GM12872 (cell line): ENCODE measurements around the gene CRYBG2.

Source experiments
- TF ChIP-seq, protein P1 (sequence below): IDR thresholded peaks from 3 replicates; pipeline ENCODE4 v1.5.1; 2011; ENCODE audit warnings: low read depth, mild to moderate bottlenecking, low read length, moderate library complexity; ENCODE audit not compliant: insufficient read depth

The CRYBG2 gene

DNA sequence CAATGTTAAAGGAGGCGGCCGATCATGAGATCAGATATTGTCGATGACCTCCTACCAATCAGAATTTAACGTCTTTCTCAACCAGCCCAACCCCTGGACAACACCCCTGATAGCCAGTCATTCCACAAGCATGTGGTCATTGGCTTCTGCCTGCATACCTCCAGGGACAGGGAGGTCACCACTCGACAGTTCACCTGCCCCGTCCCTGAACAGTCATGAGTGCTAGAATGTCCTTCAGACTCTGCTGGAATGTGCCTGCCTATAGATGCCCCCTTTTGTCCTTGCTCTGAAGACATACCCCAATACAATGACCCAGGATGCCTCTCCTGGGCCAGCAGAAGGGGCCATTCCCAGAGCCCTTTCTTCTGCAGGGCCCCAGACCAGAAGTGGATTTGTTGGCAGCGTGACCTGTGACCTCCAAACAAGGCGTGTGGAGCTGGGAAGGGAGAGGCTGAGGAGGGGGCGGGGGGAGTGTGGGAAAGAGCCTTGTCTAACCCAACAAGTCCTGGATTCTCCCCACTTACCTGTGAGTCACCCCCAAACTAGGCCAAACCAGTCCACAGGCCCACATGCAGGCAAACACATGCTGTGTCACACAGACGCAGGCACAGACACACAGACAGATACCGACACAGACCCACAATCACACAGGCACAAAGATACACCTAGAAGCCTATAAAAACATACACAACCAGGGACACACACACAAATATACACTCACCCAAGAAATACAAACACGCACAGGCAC, 2.2 kb downstream of the CRYBG2 start:
- TF ChIP-seq, protein P1, sequence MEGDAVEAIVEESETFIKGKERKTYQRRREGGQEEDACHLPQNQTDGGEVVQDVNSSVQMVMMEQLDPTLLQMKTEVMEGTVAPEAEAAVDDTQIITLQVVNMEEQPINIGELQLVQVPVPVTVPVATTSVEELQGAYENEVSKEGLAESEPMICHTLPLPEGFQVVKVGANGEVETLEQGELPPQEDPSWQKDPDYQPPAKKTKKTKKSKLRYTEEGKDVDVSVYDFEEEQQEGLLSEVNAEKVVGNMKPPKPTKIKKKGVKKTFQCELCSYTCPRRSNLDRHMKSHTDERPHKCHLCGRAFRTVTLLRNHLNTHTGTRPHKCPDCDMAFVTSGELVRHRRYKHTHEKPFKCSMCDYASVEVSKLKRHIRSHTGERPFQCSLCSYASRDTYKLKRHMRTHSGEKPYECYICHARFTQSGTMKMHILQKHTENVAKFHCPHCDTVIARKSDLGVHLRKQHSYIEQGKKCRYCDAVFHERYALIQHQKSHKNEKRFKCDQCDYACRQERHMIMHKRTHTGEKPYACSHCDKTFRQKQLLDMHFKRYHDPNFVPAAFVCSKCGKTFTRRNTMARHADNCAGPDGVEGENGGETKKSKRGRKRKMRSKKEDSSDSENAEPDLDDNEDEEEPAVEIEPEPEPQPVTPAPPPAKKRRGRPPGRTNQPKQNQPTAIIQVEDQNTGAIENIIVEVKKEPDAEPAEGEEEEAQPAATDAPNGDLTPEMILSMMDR: no peak

DNA sequence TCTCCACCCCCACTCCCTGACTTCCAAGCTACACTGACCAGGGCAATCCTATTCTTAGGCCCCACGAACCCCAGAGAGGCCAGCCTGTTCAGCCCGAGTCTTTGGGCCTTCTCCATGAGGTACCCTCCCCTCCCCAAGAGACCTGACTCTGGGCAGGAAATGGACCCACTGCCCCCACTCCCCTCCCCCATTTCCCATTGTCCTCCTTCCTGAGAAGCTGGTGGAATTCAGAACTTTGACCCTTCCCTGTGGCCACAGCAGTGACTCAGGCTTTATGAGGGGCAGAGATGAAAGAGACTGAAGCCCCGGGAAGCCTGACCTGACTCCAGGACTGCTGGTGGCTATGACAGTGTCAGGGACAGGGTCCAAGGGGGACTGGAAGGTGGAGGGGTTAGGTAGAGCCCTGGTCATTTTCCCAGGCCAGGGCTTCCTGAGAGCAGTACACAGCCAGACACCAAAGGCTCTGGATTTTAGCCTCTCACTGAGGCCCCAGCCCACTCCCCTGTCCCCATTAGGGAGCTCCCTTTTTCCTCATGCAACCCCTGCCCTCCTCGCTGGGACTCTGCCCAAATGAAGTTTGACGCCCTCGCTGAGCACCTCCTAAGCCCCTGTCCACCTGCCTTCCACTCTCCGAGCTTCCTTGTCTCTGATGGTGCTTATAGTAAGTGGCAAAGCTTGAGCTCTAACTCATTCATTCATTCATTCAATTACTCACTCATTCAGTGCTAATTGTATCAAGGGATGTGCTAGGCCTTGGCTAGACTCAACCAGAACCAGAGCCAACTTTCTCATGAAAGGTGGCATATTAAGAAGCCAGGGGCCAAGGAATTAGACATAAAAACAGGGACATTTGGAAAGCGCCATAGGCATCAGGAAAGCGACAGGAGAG, 3.0 kb downstream of the CRYBG2 start:
- TF ChIP-seq, protein P1: no peak

DNA sequence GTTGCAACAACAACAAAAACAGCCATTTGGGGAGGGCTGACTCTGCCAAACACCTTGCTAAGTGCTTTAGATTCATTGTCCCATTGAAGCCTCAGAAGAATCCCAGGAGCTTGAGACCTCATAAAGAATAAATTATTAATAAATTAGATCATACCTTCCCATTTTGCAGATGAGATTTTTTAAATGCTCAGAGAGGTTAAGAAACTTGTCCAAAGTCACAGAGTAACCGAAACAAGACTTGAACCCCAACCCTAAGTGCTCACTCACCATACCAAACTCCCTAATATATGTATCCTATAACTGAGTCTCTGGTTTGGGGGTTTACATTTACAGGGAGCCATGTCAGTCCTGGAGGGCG, 3.6 kb downstream of the CRYBG2 start:
- TF ChIP-seq, protein P1: no peak

DNA sequence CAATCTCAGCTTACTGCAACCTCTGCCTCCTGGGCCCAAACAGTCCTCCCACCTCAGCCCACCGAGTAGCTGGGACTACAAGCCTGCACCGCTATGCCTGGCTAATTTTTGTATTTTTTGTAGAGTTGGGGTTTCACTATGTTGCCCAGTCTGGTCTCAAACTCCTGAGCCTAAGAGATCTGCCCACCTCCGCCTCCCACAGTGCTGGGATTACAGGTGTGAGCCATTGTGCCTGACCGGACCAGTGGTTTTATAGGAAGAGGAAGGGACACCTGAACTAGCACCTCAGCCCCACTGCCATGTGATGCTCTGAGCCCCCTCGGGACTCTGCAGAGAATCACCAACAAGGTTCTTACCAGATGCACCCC, 4.1 kb downstream of the CRYBG2 start:
- TF ChIP-seq, protein P1: no peak

DNA sequence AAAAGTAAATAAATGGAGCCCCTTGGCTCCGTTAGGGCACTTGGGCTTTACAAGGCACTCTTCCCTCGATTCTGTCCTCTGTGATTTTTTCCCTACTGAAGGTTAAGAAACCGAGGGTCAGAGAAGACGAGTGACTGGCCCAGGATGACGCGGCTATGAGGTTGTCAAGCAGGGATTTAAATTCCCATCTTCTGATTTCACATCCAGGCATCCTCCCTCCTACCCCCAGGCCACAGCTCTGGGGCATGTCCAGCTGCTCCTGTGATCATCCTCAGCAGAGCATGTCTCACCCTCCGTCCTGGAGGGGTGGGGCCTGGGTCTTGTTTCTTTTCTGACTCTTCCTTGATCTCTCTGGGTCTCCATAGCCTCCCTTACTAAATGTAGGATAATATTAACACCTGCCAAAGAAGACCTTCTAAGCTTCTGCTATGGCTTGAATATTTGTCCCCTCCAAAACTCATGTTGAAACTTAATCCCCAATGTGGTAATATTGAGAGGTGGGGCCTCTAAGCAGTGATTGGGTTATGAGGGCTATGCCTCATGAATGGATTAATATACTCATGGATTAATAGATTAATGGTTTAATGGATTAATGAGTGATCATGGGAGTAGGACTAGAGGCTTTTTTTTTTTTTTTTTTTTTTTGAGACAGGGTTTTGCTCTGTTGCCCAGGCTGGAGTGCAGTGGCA, 4.6 kb downstream of the CRYBG2 start:
- TF ChIP-seq, protein P1: no peak

DNA sequence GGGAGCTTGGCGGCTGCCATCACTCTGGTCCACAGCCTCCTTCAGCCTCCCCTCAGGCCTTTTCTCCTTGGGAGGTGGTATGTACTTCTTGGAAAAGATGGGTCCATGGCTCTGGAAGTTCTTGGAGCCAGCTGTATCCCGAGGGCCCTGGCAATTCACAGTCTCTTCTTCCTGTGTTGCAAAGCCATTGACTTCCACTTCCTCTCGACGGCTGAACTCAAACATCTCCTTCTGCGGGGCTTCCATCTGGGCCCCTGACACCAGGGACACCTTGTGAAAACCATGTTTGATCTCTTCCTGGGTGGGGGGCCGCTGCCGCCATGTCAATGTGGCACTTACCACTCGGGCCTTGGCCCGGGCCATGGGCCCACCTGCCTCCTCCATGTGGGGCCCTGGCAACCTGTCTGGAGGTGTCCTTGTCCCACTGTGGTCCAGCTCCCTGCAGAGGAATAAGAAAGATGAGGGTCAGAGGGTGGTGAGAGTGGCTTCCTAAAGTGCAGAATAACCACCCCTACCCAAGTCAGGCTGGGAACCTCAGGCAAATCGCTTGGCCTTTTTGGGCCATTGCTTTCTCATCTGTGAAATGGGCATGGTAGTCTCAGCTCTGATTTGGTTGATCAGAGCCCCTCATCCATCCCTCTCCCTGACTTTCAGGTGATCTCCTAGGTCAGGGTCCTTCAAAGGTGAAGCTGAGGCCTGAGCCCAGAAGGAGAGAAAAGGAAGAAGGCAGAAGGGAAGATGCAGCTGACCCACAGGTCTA, 7.5 kb downstream of the CRYBG2 start:
- TF ChIP-seq, protein P1: no peak
